ENCODE results near the gene POLDIP3.
"Not testable (repeated sequence)": the region's sequence is repeated elsewhere in the genome, so short reads cannot be mapped to it uniquely, and the experiment has no call there.

POLDIP3 gene

GRCh38 chr22:42613872-42614301 is 796 bp downstream of the POLDIP3 start:
- no peak for TF ChIP-seq TAF1 (IDR thresholded peaks at IDR 0.05; ENCODE audit: low read depth, low read length)
- peak; percentile 54; the same call in 1 of the 2 replicates for TF ChIP-seq SPI1 (IDR thresholded peaks at IDR 0.05; ENCODE audit: low read depth, low read length)
- FAIRE-seq (no peak), DNase-seq (ENCODE audit: insufficient read length, low spot score) (no peak)

- TF ChIP-seq PAX5 (IDR thresholded peaks at IDR 0.05; ENCODE audit: insufficient read depth, low read length, severe bottlenecking) (no peak), POLR2AphosphoS5 (IDR thresholded peaks at IDR 0.05; ENCODE audit: low read depth, low read length) (no peak), POU2F2 (IDR thresholded peaks at IDR 0.05; ENCODE audit: low read depth, low read length) (no peak), SPI1 (IDR thresholded peaks at IDR 0.05; ENCODE audit: low read depth, low read length) (no peak), POLR2A (IDR thresholded peaks at IDR 0.05; ENCODE audit: low read depth, low read length) (no peak), TAF1 (IDR thresholded peaks at IDR 0.05; ENCODE audit: low read depth, low read length) (no peak)
- FAIRE-seq (no peak), DNase-seq (ENCODE audit: insufficient read length, low spot score) (no peak)
These were observed 2.3 kb downstream of the POLDIP3 start for GRCh38 chr22:42612336-42612735.

- TF ChIP-seq POU2F2 (IDR thresholded peaks at IDR 0.05; ENCODE audit: low read depth, low read length) = no peak
- TF ChIP-seq POLR2A (IDR thresholded peaks at IDR 0.05; ENCODE audit: low read depth, low read length) = no peak
- no peak for TF ChIP-seq TAF1 (IDR thresholded peaks at IDR 0.05; ENCODE audit: low read depth, low read length)
- no peak for TF ChIP-seq PAX5 (IDR thresholded peaks at IDR 0.05; ENCODE audit: insufficient read depth, low read length, severe bottlenecking)
- TF ChIP-seq POLR2AphosphoS5 (IDR thresholded peaks at IDR 0.05; ENCODE audit: low read depth, low read length) = no peak
- TF ChIP-seq SPI1 (IDR thresholded peaks at IDR 0.05; ENCODE audit: low read depth, low read length) = no peak
- DNase-seq (ENCODE audit: insufficient read length, low spot score) = no peak
- FAIRE-seq = peak; percentile 84
These were observed 3.6 kb downstream of the POLDIP3 start for GRCh38 chr22:42611051-42611450.

DNA sequence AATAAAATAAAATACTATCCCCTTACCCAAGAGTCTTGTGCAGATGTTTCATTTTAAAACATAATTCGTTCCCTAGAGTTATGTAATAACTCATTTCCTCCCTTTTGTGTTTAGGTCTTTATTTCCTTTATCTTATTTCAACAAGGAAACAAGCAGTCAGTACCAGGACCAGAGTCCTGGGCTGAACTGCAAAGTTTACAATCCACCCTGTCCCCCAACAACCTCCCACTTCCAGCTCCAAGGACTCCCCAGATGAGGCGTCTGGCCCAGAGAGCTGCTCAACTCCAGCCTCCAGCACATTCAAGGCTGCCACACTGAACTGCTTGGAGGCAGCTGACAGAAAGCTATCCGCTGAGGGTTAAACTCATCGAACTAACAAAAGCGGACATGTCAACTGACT is 4.5 kb downstream of the POLDIP3 start:
- DNase-seq (ENCODE audit: insufficient read length, low spot score) = no peak

GRCh38 chr22:42608823-42609361 is 5.8 kb downstream of the POLDIP3 start:
- TF ChIP-seq POLR2AphosphoS5 (IDR thresholded peaks at IDR 0.05; ENCODE audit: low read depth, low read length) (peak; percentile 21; the same call in 1 of the 2 replicates), PAX5 (IDR thresholded peaks at IDR 0.05; ENCODE audit: insufficient read depth, low read length, severe bottlenecking) (no peak), TAF1 (IDR thresholded peaks at IDR 0.05; ENCODE audit: low read depth, low read length) (no peak)
- FAIRE-seq (no peak), DNase-seq (ENCODE audit: insufficient read length, low spot score) (no peak)

More for the DNA sequence above, 4.5 kb downstream of the POLDIP3 start:
- no peak for FAIRE-seq
- TF ChIP-seq PAX5 (IDR thresholded peaks at IDR 0.05; ENCODE audit: insufficient read depth, low read length, severe bottlenecking) (no peak), POLR2AphosphoS5 (IDR thresholded peaks at IDR 0.05; ENCODE audit: low read depth, low read length) (no peak)

GRCh38 chr22:42608136-42608822 is 6.4 kb downstream of the POLDIP3 start:
- FAIRE-seq = no peak
- DNase-seq (ENCODE audit: insufficient read length, low spot score) = no peak
- TF ChIP-seq POLR2A (IDR thresholded peaks at IDR 0.05; ENCODE audit: low read depth, low read length) (no peak), POU2F2 (IDR thresholded peaks at IDR 0.05; ENCODE audit: low read depth, low read length) (no peak)

GRCh38 chr22:42607641-42608040 is 7.0 kb downstream of the POLDIP3 start:
- not testable (repeated sequence) for FAIRE-seq; DNase-seq (ENCODE audit: insufficient read length, low spot score)

DNA sequence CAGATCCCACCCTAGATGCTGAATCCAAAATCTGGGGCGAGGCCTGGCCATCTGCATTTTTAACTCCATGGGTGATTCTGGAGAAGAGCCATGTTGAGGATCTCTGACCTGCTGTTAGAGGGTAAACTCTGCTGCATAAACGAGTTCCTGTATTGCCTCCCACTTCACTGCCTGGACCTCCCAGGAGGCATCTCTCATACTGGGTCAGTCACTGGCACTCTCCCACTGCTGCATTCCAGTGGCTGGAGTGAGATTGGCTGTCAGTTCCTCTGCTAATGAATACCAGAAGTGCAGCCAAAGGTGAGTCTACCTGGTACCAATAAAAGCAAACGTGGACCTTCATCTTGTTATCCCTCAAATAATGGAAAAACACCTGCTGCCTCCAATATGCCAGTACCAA is 10.3 kb downstream of the POLDIP3 start:
- DNase-seq (ENCODE audit: insufficient read length, low spot score) (no peak), FAIRE-seq (no peak)

GRCh38 chr22:42603427-42603826 is 11.3 kb downstream of the POLDIP3 start:
- DNase-seq (ENCODE audit: insufficient read length, low spot score) = no peak
- no peak for FAIRE-seq
- TF ChIP-seq PAX5 (IDR thresholded peaks at IDR 0.05; ENCODE audit: insufficient read depth, low read length, severe bottlenecking) (no peak), POU2F2 (IDR thresholded peaks at IDR 0.05; ENCODE audit: low read depth, low read length) (no peak), TAF1 (IDR thresholded peaks at IDR 0.05; ENCODE audit: low read depth, low read length) (no peak), POLR2AphosphoS5 (IDR thresholded peaks at IDR 0.05; ENCODE audit: low read depth, low read length) (no peak), POLR2A (IDR thresholded peaks at IDR 0.05; ENCODE audit: low read depth, low read length) (no peak), SPI1 (IDR thresholded peaks at IDR 0.05; ENCODE audit: low read depth, low read length) (no peak)

More for the DNA sequence above, 10.3 kb downstream of the POLDIP3 start:
- TF ChIP-seq POLR2AphosphoS5 (IDR thresholded peaks at IDR 0.05; ENCODE audit: low read depth, low read length) (no peak), TAF1 (IDR thresholded peaks at IDR 0.05; ENCODE audit: low read depth, low read length) (no peak), POU2F2 (IDR thresholded peaks at IDR 0.05; ENCODE audit: low read depth, low read length) (no peak), SPI1 (IDR thresholded peaks at IDR 0.05; ENCODE audit: low read depth, low read length) (no peak), PAX5 (IDR thresholded peaks at IDR 0.05; ENCODE audit: insufficient read depth, low read length, severe bottlenecking) (no peak), POLR2A (IDR thresholded peaks at IDR 0.05; ENCODE audit: low read depth, low read length) (no peak)

DNA sequence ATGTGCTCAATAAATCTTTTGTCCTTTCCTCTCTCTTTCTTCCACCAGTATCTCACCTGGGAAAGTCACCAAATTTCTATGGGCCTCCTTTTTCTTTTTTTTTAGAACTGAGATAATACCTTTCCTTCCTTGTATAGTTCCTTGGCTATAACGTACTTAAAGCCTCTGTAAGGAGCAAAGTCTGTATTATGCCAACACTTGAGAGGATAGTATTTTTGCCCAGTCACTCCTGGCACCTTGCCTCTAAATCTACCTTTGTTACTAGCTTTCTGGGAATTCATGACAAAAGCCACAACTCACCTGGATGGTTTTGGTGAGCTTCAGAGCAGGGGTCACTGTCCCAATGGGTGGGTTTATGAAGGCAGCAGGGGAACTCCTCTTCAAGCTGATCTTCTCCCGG is 12.2 kb downstream of the POLDIP3 start:
- no peak for DNase-seq (ENCODE audit: insufficient read length, low spot score)
- no peak for FAIRE-seq
- TF ChIP-seq PAX5 (IDR thresholded peaks at IDR 0.05; ENCODE audit: insufficient read depth, low read length, severe bottlenecking) = no peak
- no peak for TF ChIP-seq POLR2AphosphoS5 (IDR thresholded peaks at IDR 0.05; ENCODE audit: low read depth, low read length)

GRCh38 chr22:42601879-42602465 is 12.7 kb downstream of the POLDIP3 start:
- no peak for DNase-seq (ENCODE audit: insufficient read length, low spot score)
- TF ChIP-seq POLR2A (IDR thresholded peaks at IDR 0.05; ENCODE audit: low read depth, low read length) (no peak), PAX5 (IDR thresholded peaks at IDR 0.05; ENCODE audit: insufficient read depth, low read length, severe bottlenecking) (no peak), TAF1 (IDR thresholded peaks at IDR 0.05; ENCODE audit: low read depth, low read length) (no peak), POLR2AphosphoS5 (IDR thresholded peaks at IDR 0.05; ENCODE audit: low read depth, low read length) (no peak)
- FAIRE-seq = peak; percentile 9

Measured in GM12891 (cell line).